Esophagus squamous epithelium (tissue), 4 donors: Measurements from ENCODE around the gene TRIOBP.

Source experiments
- CTCF ChIP-seq, 6 experiments: fragments of 450-650 bp in 4 of 6; fragments of 200-600 bp in 2 of 6; sonication (generic) in 2 of 6; IDR thresholded peaks; one replicate each; pipeline ENCODE4 v1.5.1; 2016 to 2019; ENCODE audit warnings: antibody characterized with exemption in 6 of 6, mild to moderate bottlenecking in 4 of 6, moderate library complexity in 4 of 6
- POLR2A ChIP-seq, 4 donors: fragments of 450-650 bp; IDR thresholded peaks; one replicate each; pipeline ENCODE4 v1.6.1; 2017; ENCODE audit warnings: antibody characterized with exemption in 4 of 4, mild to moderate bottlenecking in 4 of 4, moderate library complexity in 3 of 4

- no peak for TF ChIP-seq CTCF (IDR thresholded peaks at IDR 0.05)
- no peak for TF ChIP-seq POLR2A (IDR thresholded peaks at IDR 0.05)
These were observed 11.8 kb upstream of the TRIOBP start for GRCh38 chr22:37684803-37685615.
